Stomach (tissue), 9 donors: ENCODE results near the gene UFC1. TPM values are rescaled to one million over a fixed set of nuclear protein-coding genes. Genes with fewer than 3 reads are reported as not detected.

Experiments
- DNase-seq, 2 donors: peaks; one replicate each; pipeline versions ENCODE4 v3.0.0 to v3.0.0-alpha.2; 2013 to 2019
- H3K27ac ChIP-seq, 5 donors: fragments of 200-600 bp in 4 of 5; sonication (generic) in 4 of 5; one replicate each; pipeline ENCODE4 v1.5.1; 2013 to 2019; ENCODE audit warnings: mild to moderate bottlenecking in 1 of 5, moderate library complexity in 1 of 5
- H3K27me3 ChIP-seq, 3 donors: fragments of 200-600 bp; sonication (generic); one replicate each; pipeline ENCODE4 v1.5.1; 2017 to 2019; ENCODE audit warnings: mixed run types in 1 of 3
- H3K36me3 ChIP-seq, 4 donors: fragments of 200-600 bp; sonication (generic); 1 replicate in 3 of 4; 2 replicates in 1 of 4; pipeline ENCODE4 v1.5.1; 2016 to 2019
- H3K4me1 ChIP-seq, 4 donors: fragments of 200-600 bp; sonication (generic); one replicate each; pipeline ENCODE4 v1.5.1; 2016 to 2019
- H3K4me3 ChIP-seq, 4 donors: fragments of 200-600 bp; sonication (generic) in 3 of 4; one replicate each; pipeline ENCODE4 v1.5.1; 2016 to 2019; ENCODE audit warnings: mild to moderate bottlenecking in 1 of 4
- H3K9me3 ChIP-seq, 4 donors: fragments of 200-600 bp; sonication (generic); one replicate each; pipeline ENCODE4 v1.5.1; 2016 to 2019
- CTCF ChIP-seq, 7 experiments: fragments of 450-650 bp in 4 of 7; fragments of 200-600 bp in 3 of 7; sonication (generic) in 3 of 7; IDR thresholded peaks; one replicate each; pipeline ENCODE4 v1.5.1; 2016 to 2019; ENCODE audit warnings: antibody characterized with exemption in 7 of 7, control low read depth in 2 of 7, mild to moderate bottlenecking in 1 of 7
- EP300 ChIP-seq: sonication (generic); formaldehyde crosslinking; IDR thresholded peaks from one replicate; pipeline ENCODE4 v1.6.1; 2017; ENCODE audit warnings: antibody characterized with exemption
- POLR2A ChIP-seq, 4 donors: fragments of 450-650 bp; IDR thresholded peaks; one replicate each; pipeline ENCODE4 v1.6.1; 2016; ENCODE audit warnings: antibody characterized with exemption in 4 of 4, control low read depth in 2 of 4, mild to moderate bottlenecking in 1 of 4, moderate library complexity in 1 of 4
- POLR2AphosphoS5 ChIP-seq, 3 donors: sonication (generic); formaldehyde crosslinking; IDR thresholded peaks; one replicate each; pipeline ENCODE4 v1.6.1; 2016; ENCODE audit warnings: antibody characterized with exemption in 3 of 3
- WGBS, 5 donors: extraction: QIAGEN DNeasy Blood & Tissue Kit in 3 of 5; methylation state at CpG; one replicate each; pipeline versions ENCODE4 v1.1.5 to v1.1.7; 2013 to 2018; 5-methylcytosine and 5-hydroxymethylcytosine counted together
- intact Hi-C: fragments of 100-400 bp; cut with DNase I; formaldehyde crosslinking; loops from one replicate; pipeline ENCODE4 v1.15.1; 2023; ENCODE audit warnings: low total_unique reads
- polyA plus RNA-seq, 3 donors: library from polyadenylated mRNA; stranded (reverse); fragments of 200-250 nt; gene quantifications; one replicate each; pipeline ENCODE4 v1.2.3, GENCODE V29; 2013
- total RNA-seq, 5 donors: library from RNA; depleted of rRNA; stranded (reverse); fragments of >200 nt; gene quantifications; one replicate each; pipeline versions ENCODE4 v1.1.0 to v1.2.3, GENCODE V29; 2014 to 2016
- donor health status: healthy with polysubstance abuse.
- donor health status: Bipolar disorder and iron deficiency.
- donor health status: healthy.

The UFC1 gene
- total and polyA plus RNA-seq, 8 donors, result 21.9 to 206 (median 95.1) TPM; not detected in 1

DNA sequence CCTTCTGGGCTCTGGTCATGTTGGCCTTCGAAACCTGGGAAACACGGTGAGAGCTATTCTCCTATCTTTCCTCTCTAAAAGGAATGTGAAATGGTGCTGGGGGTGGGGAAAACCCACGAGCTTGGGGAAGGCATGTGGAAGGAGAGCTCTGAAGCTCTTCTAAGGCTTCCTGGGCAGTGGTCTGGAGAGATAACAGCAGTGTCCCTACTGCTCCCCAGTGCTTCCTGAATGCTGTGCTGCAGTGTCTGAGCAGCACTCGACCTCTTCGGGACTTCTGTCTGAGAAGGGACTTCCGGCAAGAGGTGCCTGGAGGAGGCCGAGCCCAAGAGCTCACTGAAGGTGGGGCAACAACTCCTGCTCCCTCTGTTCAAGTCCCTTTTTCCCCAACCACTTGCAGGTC is 8.3 kb downstream of the UFC1 start:
- no peaks in the 10 kb centered on the region for H3K27me3 ChIP-seq
- no peak for TF ChIP-seq POLR2A (IDR thresholded peaks at IDR 0.05)
- H3K4me1 ChIP-seq, result peaks cover 34 to 62% (median 56%) of the 10 kb centered on the region in 4 donors
- intact Hi-C loops, result no loop called here
- no peaks in the 10 kb centered on the region for H3K9me3 ChIP-seq
- no peak overlapping the region for H3K27ac ChIP-seq
- H3K36me3 ChIP-seq, result peaks cover 9 to 66% (median 55%) of the 10 kb centered on the region in 4 donors
- H3K4me3 ChIP-seq, result no peak overlapping the region
- no peak for DNase-seq
- 76 to 82% (median 79%) methylated on average over 7 of the region's 7 CpGs for WGBS, 5 donors

DNA sequence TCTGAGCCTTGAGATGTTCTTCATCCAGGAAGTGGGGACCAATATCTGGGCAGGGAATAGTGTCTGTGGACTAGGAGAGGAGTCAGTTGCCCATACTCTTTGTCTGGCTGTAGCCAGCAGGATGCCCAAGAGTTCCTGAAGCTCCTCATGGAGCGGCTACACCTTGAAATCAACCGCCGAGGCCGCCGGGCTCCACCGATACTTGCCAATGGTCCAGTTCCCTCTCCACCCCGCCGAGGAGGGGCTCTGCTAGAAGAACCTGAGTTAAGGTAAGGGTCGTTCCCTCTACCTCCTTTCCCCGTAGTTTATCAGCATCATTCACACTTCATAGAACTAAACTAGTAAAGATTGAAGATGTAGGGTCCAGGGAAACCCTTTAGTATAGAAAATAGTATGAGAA is 9.0 kb downstream of the UFC1 start:
- Histone ChIP-seq H3K36me3 (peaks cover 5 to 61% (median 48%) of the 10 kb centered on the region in 4 donors), H3K4me3 (no peak overlapping the region), H3K4me1 (peaks cover 36 to 69% (median 64%) of the 10 kb centered on the region in 4 donors), H3K9me3 (no peaks in the 10 kb centered on the region), H3K27ac (peak overlapping the region in 1 of 5 donors; percentile 32), H3K27me3 (no peaks in the 10 kb centered on the region)
- DNase-seq, result no peak
- intact Hi-C loops, result no loop called here
- TF ChIP-seq EP300 (no peak), POLR2A (IDR thresholded peaks at IDR 0.05) (no peak), POLR2AphosphoS5 (IDR thresholded peaks at IDR 0.05) (no peak), CTCF (IDR thresholded peaks at IDR 0.05) (no peak)
- WGBS, 5 donors, result 89 to 97% (median 94%) methylated on average over 10 of the region's 10 CpGs

DNA sequence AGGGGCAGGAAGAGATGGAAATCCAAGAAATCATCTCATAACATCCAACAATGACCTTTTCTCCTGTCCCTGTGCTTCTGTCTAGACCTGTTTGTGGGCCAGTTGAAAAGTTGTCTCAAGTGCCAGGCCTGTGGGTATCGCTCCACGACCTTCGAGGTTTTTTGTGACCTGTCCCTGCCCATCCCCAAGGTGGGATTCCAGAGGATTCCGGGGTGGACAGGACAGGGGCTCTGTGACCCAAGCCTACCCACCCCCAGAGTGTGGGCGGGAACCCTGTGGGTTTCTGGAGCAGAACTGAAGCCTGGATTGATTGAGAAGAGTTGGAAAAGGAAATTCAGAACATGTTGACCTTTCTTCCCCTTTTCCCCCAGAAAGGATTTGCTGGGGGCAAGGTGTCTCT is 10.0 kb downstream of the UFC1 start:
- TF ChIP-seq EP300 (no peak), POLR2A (IDR thresholded peaks at IDR 0.05) (no peak), POLR2AphosphoS5 (IDR thresholded peaks at IDR 0.05) (no peak), CTCF (IDR thresholded peaks at IDR 0.05) (no peak)
- WGBS, 5 donors, result 76 to 95% (median 91%) methylated on average over 5 of the region's 5 CpGs
- no peaks in the 10 kb centered on the region for H3K27me3 ChIP-seq
- H3K36me3 ChIP-seq, result peaks cover 4 to 61% (median 43%) of the 10 kb centered on the region in 4 donors
- peaks cover 34 to 70% (median 63%) of the 10 kb centered on the region in 4 donors for H3K4me1 ChIP-seq
- H3K27ac ChIP-seq, result peak overlapping the region in 1 of 5 donors; percentile 49
- intact Hi-C loops, result no loop called here
- DNase-seq, result no peak
- no peaks in the 10 kb centered on the region for H3K9me3 ChIP-seq
- no peak overlapping the region for H3K4me3 ChIP-seq

DNA sequence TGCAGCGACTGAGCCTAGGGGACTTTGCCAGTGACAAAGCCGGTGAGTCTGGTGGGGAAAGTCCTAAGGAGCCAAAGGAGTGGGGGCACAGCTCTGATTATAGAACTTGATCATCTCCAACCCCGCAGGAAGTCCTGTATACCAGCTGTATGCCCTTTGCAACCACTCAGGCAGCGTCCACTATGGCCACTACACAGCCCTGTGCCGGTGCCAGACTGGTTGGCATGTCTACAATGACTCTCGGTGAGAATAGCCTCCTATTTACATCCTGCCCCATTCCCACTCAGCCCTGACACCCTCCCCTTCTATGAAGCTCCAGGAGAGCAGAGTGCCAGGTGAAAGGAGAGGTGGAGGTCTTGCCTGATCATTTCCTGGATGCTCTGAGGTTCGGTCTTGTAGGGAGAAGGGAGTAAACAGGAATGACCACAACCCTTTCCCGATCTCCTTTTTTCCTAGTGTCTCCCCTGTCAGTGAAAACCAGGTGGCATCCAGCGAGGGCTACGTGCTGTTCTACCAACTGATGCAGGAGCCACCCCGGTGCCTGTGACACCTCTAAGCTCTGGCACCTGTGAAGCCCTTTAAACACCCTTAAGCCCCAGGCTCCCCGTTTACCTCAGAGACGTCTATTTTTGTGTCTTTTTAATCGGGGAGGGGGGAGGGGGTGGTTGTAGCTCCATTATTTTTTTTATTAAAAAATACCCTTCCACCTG is 11.3 kb downstream of the UFC1 start:
- DNase-seq, result no peak
- Histone ChIP-seq H3K4me1 (peaks cover 29 to 63% (median 55%) of the 10 kb centered on the region in 4 donors), H3K27me3 (no peaks in the 10 kb centered on the region), H3K36me3 (peaks cover 7 to 72% (median 55%) of the 10 kb centered on the region in 4 donors), H3K4me3 (peak overlapping the region; percentile 62 to 96 (median 85)), H3K27ac (peak overlapping the region; percentile 79 to 91 (median 87)), H3K9me3 (no peaks in the 10 kb centered on the region)
- 39 to 51% (median 48%) methylated on average over 14 of the region's 14 CpGs for WGBS, 5 donors
- TF ChIP-seq POLR2A (IDR thresholded peaks at IDR 0.05) (no peak), CTCF (IDR thresholded peaks at IDR 0.05) (no peak)
- intact Hi-C loops, result no loop called here
